ENCODE results near the gene HIKESHI. TPM values are rescaled to one million over a fixed set of nuclear protein-coding genes. Genes with fewer than 3 reads are reported as not detected.
"Not testable (repeated sequence)": the region's sequence is repeated elsewhere in the genome, so short reads cannot be mapped to it uniquely, and the experiment has no call there.

The HIKESHI gene
- total RNA-seq, 2 experiments from 2014 or later = 45.3 to 49.9 TPM

DNA sequence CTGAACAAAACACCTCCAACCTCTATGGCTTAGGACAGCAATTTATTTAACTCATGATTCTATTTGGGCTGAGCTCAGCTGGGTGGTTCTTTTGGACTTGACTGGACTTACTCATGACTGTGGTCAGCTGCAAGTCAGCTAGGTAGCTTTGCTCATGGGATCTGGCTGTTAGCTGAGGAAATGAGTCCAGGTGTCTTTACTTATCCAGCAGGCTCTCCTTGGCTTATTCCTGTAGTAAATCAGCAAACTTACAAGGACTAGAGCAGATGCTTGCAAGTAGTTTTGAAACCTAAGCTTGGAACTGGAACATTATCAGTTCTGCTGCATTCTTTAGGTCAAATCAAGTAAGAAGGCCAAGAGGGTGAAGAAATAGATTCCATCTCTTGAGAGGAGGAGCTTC lies 8.0 kb upstream of the HIKESHI start:
- Mint-ChIP-seq H3K9me3 (ENCODE audit: insufficient read depth) (no peaks in the 10 kb centered on the region), H3K27ac (no peak overlapping the region), H3K4me3 (no peak overlapping the region), H3K36me3 (ENCODE audit: low read depth) (peaks cover 4% of the 10 kb centered on the region), H3K27me3 (ENCODE audit: low read depth) (peaks cover 4% of the 10 kb centered on the region), H3K4me1 (ENCODE audit: low read depth) (peaks cover 34% of the 10 kb centered on the region)
- DNase-seq (no peak), ATAC-seq (no peak)
- CTCF ChIA-PET = interaction anchor here (0.7 to 4.7 kb wide), 12 partner anchors 9 to 439 kb away, joined by 3 to 26 read pairs (median 3); partner anchors contain the start of gene CCDC83
- POLR2A ChIA-PET = interaction anchor here (1.5 kb wide), 1 partner anchor 9 kb away, joined by 4 read pairs; the partner anchor contains the start of gene HIKESHI

DNA sequence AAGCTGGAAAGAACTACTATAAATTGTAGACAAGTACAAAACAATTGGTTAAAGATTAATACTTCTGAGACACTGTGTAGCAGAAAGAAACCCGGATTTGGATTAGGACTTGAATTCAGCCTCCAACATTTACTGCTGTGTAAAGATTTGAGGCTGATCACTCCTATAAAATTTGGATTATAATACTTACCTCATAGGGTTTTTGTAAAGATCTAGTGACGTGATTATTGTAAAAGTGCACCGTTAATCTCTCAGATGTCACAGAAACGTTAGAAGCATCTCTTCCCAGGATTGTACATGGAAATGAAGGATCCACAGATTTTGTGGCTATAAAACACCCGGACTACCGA lies 323 bp upstream of the HIKESHI start:
- POLR2A ChIA-PET = interaction anchor here (1.0 kb wide), 1 partner anchor 144 kb away, joined by 5 read pairs; no protein-coding TSS in a partner anchor
- no peaks in the 10 kb centered on the region for H3K27me3 Mint-ChIP-seq (ENCODE audit: low read depth)
- CTCF ChIA-PET = interaction anchor here (1.3 to 2.7 kb wide), 6 partner anchors 9 to 447 kb away, joined by 3 to 13 read pairs (median 4); partner anchors contain the start of gene CCDC83

DNA sequence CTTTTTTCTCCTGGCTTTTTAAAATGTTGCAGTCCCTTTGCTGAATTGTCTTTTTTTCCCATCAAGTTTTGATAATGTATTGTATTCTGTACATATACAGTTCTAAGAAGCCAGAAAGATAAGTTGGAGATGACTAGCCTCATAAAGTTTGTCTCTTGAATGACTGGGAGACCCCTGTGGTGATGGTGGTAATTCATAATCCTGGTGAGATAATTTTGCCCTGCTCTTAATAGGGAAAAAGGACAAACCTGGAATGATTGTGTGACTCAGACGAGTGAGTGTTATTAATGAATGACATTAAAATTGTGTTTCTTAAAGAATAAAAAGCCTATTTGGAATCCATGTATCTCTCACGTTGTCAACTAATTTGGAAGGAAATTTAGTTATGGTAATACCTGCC lies 1.2 kb downstream of the HIKESHI start:
- ChIA-PET CTCF (interaction anchor here (1.0 to 1.6 kb wide), 4 partner anchors 9 to 448 kb away, joined by 3 to 4 read pairs (median 3); partner anchors contain the start of gene CCDC83), POLR2A (interaction anchor here (1.4 kb wide), 1 partner anchor 9 kb away, joined by 4 read pairs; no protein-coding TSS in a partner anchor)
- ATAC-seq (no peak), DNase-seq (no peak)
- H3K36me3 Mint-ChIP-seq (ENCODE audit: low read depth) = peaks cover 15% of the 10 kb centered on the region
- no peaks in the 10 kb centered on the region for H3K9me3 Mint-ChIP-seq (ENCODE audit: insufficient read depth)
- H3K27ac Mint-ChIP-seq = no peak overlapping the region
- H3K4me3 Mint-ChIP-seq = peak overlapping the region; percentile 99
- peaks cover 26% of the 10 kb centered on the region for H3K4me1 Mint-ChIP-seq (ENCODE audit: low read depth)
- no peaks in the 10 kb centered on the region for H3K27me3 Mint-ChIP-seq (ENCODE audit: low read depth)

More for the DNA sequence above, 323 bp upstream of the HIKESHI start:
- Mint-ChIP-seq H3K36me3 (ENCODE audit: low read depth) (peaks cover 14% of the 10 kb centered on the region), H3K4me1 (ENCODE audit: low read depth) (peaks cover 26% of the 10 kb centered on the region), H3K27ac (peak overlapping the region; percentile 93), H3K9me3 (ENCODE audit: insufficient read depth) (no peaks in the 10 kb centered on the region), H3K4me3 (peak overlapping the region; percentile 99)
- ATAC-seq (no peak), DNase-seq (no peak)

DNA sequence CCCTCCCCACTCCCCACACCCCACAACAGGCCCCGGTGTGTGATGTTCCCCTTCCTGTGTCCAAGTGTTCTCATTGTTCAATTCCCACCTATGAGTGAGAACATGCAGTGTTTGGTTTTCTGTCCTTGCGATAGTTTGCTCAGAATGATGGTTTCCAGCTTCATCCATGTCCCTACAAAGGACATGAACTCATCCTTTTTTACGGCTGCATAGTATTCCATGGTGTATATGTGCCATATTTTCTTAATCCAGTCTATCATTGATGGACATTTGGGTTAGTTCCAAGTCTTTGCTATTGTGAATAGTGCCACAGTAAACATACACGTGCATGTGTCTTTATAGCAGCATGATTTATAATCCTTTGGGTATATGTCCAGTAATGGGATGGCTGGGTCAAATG lies 6.7 kb downstream of the HIKESHI start:
- H3K36me3 Mint-ChIP-seq (ENCODE audit: low read depth) = peaks cover 55% of the 10 kb centered on the region
- POLR2A ChIA-PET; CTCF ChIA-PET; DNase-seq; H3K27me3 Mint-ChIP-seq (ENCODE audit: low read depth); H3K27ac Mint-ChIP-seq; H3K9me3 Mint-ChIP-seq (ENCODE audit: insufficient read depth); H3K4me3 Mint-ChIP-seq; ATAC-seq: not testable (repeated sequence)
- peaks cover 13% of the 10 kb centered on the region for H3K4me1 Mint-ChIP-seq (ENCODE audit: low read depth)

DNA sequence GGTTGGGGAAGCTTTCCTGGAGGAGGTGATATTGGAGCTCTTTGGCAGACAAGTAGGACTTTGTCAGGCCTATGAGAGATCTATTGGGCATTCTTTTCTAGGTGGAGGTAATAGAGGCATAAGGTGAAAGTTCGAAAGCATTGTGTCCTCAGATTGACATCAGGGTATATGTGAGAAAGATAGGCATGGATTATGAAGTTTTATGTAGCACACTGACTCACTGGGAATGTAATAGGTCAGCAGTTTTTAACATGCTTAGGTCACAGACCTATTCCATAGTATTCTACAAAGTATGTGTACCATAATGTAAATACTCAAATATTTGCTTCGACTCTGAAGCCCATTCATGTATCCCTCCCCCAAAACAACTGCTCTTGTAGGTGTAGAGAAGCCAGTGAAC lies 11.8 kb downstream of the HIKESHI start:
- H3K4me1 Mint-ChIP-seq (ENCODE audit: low read depth) = peaks cover 8% of the 10 kb centered on the region
- H3K4me3 Mint-ChIP-seq = no peak overlapping the region
- POLR2A ChIA-PET = no interaction called here
- no peak for DNase-seq
- no peaks in the 10 kb centered on the region for H3K27me3 Mint-ChIP-seq (ENCODE audit: low read depth)
- no peak overlapping the region for H3K27ac Mint-ChIP-seq
- CTCF ChIA-PET = no interaction called here
- H3K36me3 Mint-ChIP-seq (ENCODE audit: low read depth) = peaks cover 58% of the 10 kb centered on the region
- no peak for ATAC-seq
- no peaks in the 10 kb centered on the region for H3K9me3 Mint-ChIP-seq (ENCODE audit: insufficient read depth)

DNA sequence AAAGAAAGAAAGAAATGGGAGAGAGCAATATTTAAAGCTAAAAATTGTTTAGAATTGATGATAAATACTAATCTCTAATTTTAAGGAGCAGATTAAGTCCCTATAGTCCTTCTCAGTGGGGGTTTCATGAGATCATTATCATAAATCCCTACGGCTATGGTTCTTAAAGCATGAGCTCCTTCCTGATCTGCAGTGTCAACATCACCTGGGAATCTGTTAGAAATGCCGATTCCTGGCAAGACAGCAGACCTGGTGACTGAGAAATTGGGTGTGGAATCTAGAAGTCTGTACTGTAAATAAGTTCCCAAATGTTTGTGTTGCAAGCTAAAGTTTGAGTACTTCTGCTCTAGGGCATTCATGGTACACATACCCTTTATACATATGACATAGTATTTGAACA lies 12.6 kb downstream of the HIKESHI start:
- peaks cover 55% of the 10 kb centered on the region for H3K36me3 Mint-ChIP-seq (ENCODE audit: low read depth)
- H3K4me3 Mint-ChIP-seq = no peak overlapping the region
- H3K27me3 Mint-ChIP-seq (ENCODE audit: low read depth) = no peaks in the 10 kb centered on the region
- CTCF ChIA-PET = interaction anchor here (0.7 to 1.0 kb wide), 2 partner anchors 11 to 467 kb away, joined by 3 read pairs; no protein-coding TSS in a partner anchor
- H3K27ac Mint-ChIP-seq = no peak overlapping the region
- H3K4me1 Mint-ChIP-seq (ENCODE audit: low read depth) = peaks cover 6% of the 10 kb centered on the region
- ATAC-seq (no peak), DNase-seq (no peak)
- no peaks in the 10 kb centered on the region for H3K9me3 Mint-ChIP-seq (ENCODE audit: insufficient read depth)
- POLR2A ChIA-PET = interaction anchor here (0.6 kb wide), 1 partner anchor 104 kb away, joined by 4 read pairs; no protein-coding TSS in a partner anchor

DNA sequence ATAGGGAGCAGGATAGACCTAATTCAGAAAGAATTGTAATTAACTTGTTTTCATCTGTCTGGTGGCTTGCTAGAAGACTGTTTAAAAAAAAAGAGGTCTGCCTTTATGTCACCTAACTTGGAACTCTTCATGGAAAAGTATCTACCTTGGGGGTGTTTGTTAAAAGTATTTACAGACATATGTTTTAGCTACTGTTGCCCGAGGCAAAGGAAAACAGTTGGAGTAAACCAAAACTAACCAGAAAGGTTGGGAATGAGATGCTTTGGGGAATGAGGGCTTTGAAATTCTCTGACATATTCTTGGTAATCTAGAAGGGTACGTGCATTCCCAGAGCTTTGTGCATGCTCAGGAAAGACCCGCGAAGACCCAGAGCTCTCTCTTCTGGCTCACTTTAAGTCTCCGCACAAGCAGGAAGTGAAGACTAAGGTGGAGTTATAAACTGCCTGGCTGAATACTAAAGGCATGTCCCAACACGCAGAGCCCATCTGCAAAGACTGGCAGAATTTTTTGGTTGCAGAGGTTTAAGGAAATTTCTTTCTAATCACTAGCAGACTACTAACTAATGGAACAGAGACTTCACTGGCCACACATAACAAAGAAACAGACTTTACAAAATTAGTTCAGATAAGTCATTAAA lies 33.2 kb downstream of the HIKESHI start:
- ChIA-PET POLR2A (no interaction called here), CTCF (no interaction called here)
- H3K27ac Mint-ChIP-seq = peak overlapping the region; percentile 0
- H3K4me3 Mint-ChIP-seq = no peak overlapping the region
- DNase-seq = no peak
- no peaks in the 10 kb centered on the region for H3K4me1 Mint-ChIP-seq (ENCODE audit: low read depth)
- H3K9me3 Mint-ChIP-seq (ENCODE audit: insufficient read depth) = no peaks in the 10 kb centered on the region
- H3K27me3 Mint-ChIP-seq (ENCODE audit: low read depth) = no peaks in the 10 kb centered on the region
- no peak for ATAC-seq
- peaks cover 58% of the 10 kb centered on the region for H3K36me3 Mint-ChIP-seq (ENCODE audit: low read depth)

DNA sequence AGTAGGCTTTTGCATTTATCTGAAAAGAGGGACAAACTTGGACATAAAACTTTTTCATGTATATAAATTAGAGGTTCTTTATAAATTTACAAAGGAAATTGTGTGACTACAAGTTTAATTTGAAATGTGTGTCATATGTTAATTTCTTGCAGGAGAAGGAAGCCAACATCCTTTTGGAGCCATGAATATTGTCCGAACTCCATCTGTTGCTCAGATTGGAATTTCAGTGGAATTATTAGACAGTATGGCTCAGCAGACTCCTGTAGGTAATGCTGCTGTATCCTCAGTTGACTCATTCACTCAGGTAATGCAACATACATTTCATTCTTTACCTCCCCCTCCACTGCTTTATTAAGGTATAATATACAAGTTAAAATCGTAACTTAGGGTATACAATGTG lies 35.2 kb downstream of the HIKESHI start:
- no peak overlapping the region for H3K4me3 Mint-ChIP-seq
- ChIA-PET POLR2A (no interaction called here), CTCF (interaction anchor here (0.7 kb wide), 1 partner anchor 18 kb away, joined by 3 read pairs; no protein-coding TSS in a partner anchor)
- ATAC-seq (no peak), DNase-seq (no peak)
- H3K27me3 Mint-ChIP-seq (ENCODE audit: low read depth) = no peaks in the 10 kb centered on the region
- H3K36me3 Mint-ChIP-seq (ENCODE audit: low read depth) = peaks cover 67% of the 10 kb centered on the region
- no peaks in the 10 kb centered on the region for H3K9me3 Mint-ChIP-seq (ENCODE audit: insufficient read depth)
- no peak overlapping the region for H3K27ac Mint-ChIP-seq
- no peaks in the 10 kb centered on the region for H3K4me1 Mint-ChIP-seq (ENCODE audit: low read depth)

DNA sequence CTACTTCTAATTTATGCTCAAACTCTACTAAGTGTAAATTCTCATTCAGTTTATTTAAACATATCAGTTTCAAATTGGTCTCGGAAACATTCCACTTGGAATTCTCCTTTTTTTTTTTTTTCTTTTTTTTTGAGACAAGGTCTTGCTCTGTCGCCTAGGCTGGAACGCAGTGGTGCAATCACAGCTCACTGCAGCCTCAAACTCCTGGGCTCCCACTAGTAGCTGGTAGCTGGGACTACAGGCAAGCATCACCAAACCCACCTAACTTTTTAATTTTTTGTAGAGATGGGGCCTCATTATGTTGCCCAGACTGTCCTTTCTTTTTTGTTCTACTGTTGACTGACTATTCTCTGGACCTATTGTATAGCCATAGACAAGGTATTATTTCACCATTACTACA lies 39.3 kb downstream of the HIKESHI start:
- Mint-ChIP-seq H3K9me3 (ENCODE audit: insufficient read depth) (no peaks in the 10 kb centered on the region), H3K4me1 (ENCODE audit: low read depth) (no peaks in the 10 kb centered on the region), H3K27me3 (ENCODE audit: low read depth) (no peaks in the 10 kb centered on the region), H3K4me3 (no peak overlapping the region), H3K36me3 (ENCODE audit: low read depth) (peaks cover 48% of the 10 kb centered on the region), H3K27ac (no peak overlapping the region)
- POLR2A ChIA-PET = no interaction called here
- CTCF ChIA-PET = no interaction called here
- ATAC-seq = no peak
- DNase-seq = no peak

DNA sequence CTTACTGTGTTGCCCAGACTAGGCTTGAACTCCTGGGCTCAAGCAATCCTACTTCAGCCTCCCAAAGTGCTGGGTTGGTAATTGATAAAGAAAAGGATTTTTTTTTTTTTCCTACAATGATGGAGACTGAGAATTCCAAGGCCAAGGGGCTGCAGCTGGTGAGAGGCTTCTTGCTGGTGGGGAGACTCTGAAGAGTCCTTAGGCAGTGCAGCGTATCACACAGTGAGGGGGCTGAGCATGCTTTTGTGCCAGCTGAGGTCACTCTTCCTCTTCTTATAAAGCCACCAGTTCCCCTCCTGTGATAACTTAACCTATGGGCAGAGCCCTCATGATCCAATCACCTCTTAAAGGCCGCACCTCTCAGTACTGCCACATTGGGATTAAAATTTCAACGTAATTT lies 44.5 kb downstream of the HIKESHI start:
- Mint-ChIP-seq H3K9me3 (ENCODE audit: insufficient read depth) (no peaks in the 10 kb centered on the region), H3K4me3 (no peak overlapping the region), H3K27me3 (ENCODE audit: low read depth) (no peaks in the 10 kb centered on the region), H3K27ac (no peak overlapping the region), H3K4me1 (ENCODE audit: low read depth) (no peaks in the 10 kb centered on the region), H3K36me3 (ENCODE audit: low read depth) (peaks cover 26% of the 10 kb centered on the region)
- no peak for ATAC-seq
- ChIA-PET POLR2A (no interaction called here), CTCF (no interaction called here)
- no peak for DNase-seq

DNA sequence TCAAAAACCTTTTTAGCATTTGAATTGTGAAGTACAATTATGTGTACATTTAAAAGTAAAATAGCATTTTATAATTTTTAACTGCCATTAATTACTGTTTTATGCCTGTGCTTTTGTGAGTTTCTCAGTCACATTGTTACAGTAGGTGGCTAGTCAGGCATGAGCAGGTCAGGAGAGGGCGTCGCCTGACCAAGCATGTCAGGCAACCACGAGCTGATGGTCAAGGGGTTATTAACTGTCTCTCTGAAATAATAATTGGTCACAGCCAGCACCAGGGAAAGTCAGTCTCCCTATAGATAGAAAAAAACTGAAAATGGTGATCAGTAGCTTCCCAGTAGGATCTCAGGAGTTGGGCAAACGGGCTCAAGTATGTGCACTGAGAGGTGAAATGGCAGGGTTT lies 53.2 kb downstream of the HIKESHI start:
- Mint-ChIP-seq H3K27ac (no peak overlapping the region), H3K9me3 (ENCODE audit: insufficient read depth) (no peaks in the 10 kb centered on the region), H3K4me3 (no peak overlapping the region), H3K27me3 (ENCODE audit: low read depth) (no peaks in the 10 kb centered on the region), H3K36me3 (ENCODE audit: low read depth) (no peaks in the 10 kb centered on the region), H3K4me1 (ENCODE audit: low read depth) (no peaks in the 10 kb centered on the region)
- DNase-seq (no peak), ATAC-seq (no peak)
- ChIA-PET POLR2A (no interaction called here), CTCF (interaction anchor here (0.6 to 1.2 kb wide), 3 partner anchors 18 to 662 kb away, joined by 3 read pairs; no protein-coding TSS in a partner anchor)

DNA sequence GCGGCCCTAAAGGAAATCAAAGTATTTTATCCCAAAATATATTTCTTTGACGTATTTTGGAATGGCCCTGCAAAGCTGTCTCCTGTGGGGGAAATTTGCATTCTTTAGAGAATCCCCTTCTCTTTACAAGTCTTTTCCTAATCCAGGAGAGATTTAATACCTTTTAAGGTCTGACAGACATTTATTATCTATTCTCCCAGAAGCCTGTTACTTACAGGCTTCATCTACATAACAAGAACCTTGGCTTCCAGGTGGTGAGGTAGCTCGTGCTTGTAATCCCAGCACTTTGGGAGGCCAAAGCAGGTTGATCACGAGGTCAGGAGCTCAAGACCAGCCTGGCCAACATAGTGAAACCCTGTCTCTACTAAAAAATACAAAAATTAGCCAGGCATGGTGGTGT lies 55.4 kb downstream of the HIKESHI start:
- CTCF ChIA-PET; DNase-seq; H3K27ac Mint-ChIP-seq; H3K9me3 Mint-ChIP-seq (ENCODE audit: insufficient read depth); POLR2A ChIA-PET; H3K36me3 Mint-ChIP-seq (ENCODE audit: low read depth); H3K4me3 Mint-ChIP-seq; ATAC-seq; H3K4me1 Mint-ChIP-seq (ENCODE audit: low read depth); H3K27me3 Mint-ChIP-seq (ENCODE audit: low read depth): not testable (repeated sequence)
